GM23338 (cell line): ENCODE data around the gene SH3BP5. TPM values are rescaled to one million over a fixed set of nuclear protein-coding genes. Genes with fewer than 3 reads are reported as not detected.

Experiments used
- ATAC-seq: fragments of 200-7000 bp; cut with Tn5 transposase; 3 replicates; pipeline ENCODE4 v1.9.1; 2020
- DNase-seq: peaks from one replicate; pipeline ENCODE4 v3.0.0-alpha.2; 2015; ENCODE audit warnings: low spot score
- H2AFZ ChIP-seq: fragments of 200-600 bp; sonication (generic); 2 replicates; pipeline ENCODE4 v1.8.0; 2016; ENCODE audit warnings: antibody characterized with exemption, mild to moderate bottlenecking, moderate library complexity
- H3F3A ChIP-seq: fragments of 200-600 bp; sonication (generic); replicated peaks from 2 replicates; pipeline ENCODE4 v1.8.0; 2017; ENCODE audit warnings: antibody characterized with exemption, mixed run types, low read depth
- H3K27ac ChIP-seq: fragments of 200-600 bp; sonication (generic); 2 replicates; pipeline ENCODE4 v1.6.1; 2016; ENCODE audit warnings: low read depth
- H3K27me3 ChIP-seq: fragments of 200-600 bp; sonication (generic); 2 replicates; pipeline ENCODE4 v1.8.0; 2016; ENCODE audit warnings: mild to moderate bottlenecking, mixed run types, moderate library complexity; ENCODE audit not compliant: insufficient read depth
- H3K36me3 ChIP-seq: fragments of 200-600 bp; sonication (generic); 2 replicates; pipeline ENCODE4 v1.8.0; 2016; ENCODE audit warnings: mild to moderate bottlenecking; ENCODE audit not compliant: insufficient read depth
- H3K4me1 ChIP-seq: fragments of 200-600 bp; sonication (generic); 2 replicates; pipeline ENCODE4 v1.8.0; 2016; ENCODE audit warnings: mild to moderate bottlenecking, moderate library complexity; ENCODE audit not compliant: insufficient read depth
- H3K4me2 ChIP-seq: fragments of 200-600 bp; sonication (generic); 2 replicates; pipeline ENCODE4 v1.7.1; 2017; ENCODE audit warnings: mixed run types
- H3K4me3 ChIP-seq: fragments of 200-600 bp; sonication (generic); 2 replicates; pipeline ENCODE4 v1.6.1; 2016; ENCODE audit warnings: mixed run types
- H3K79me2 ChIP-seq: fragments of 200-600 bp; sonication (generic); replicated peaks from 2 replicates; pipeline ENCODE4 v1.8.0; 2017; ENCODE audit warnings: mild to moderate bottlenecking; ENCODE audit not compliant: insufficient read depth
- H3K9me2 ChIP-seq: fragments of 200-600 bp; sonication (generic); 2 replicates; pipeline ENCODE4 v1.8.0; 2017; ENCODE audit not compliant: insufficient read depth
- H4K20me1 ChIP-seq: fragments of 200-600 bp; sonication (generic); replicated peaks from 2 replicates; pipeline ENCODE4 v1.8.0; 2017; ENCODE audit warnings: mild to moderate bottlenecking; ENCODE audit not compliant: insufficient read depth
- H3K27ac Mint-ChIP-seq: 2 replicates; pipeline ENCODE4 v1.8.0; 2020; ENCODE audit warnings: inconsistent platforms, mild to moderate bottlenecking, moderate library complexity, mixed read lengths
- H3K27me3 Mint-ChIP-seq: 3 replicates; pipeline ENCODE4 v1.8.0; 2022; ENCODE audit warnings: low read depth, mild to moderate bottlenecking, moderate library complexity, mixed read lengths, inconsistent platforms; ENCODE audit not compliant: insufficient read depth, poor library complexity
- H3K36me3 Mint-ChIP-seq: 3 replicates; pipeline ENCODE4 v1.8.0; 2021; ENCODE audit warnings: low read depth, mild to moderate bottlenecking, inconsistent platforms, moderate library complexity, mixed read lengths
- H3K4me1 Mint-ChIP-seq: 3 replicates; pipeline ENCODE4 v1.8.0; 2020; ENCODE audit warnings: mild to moderate bottlenecking, inconsistent platforms, mixed read lengths
- H3K4me3 Mint-ChIP-seq: 3 replicates; pipeline ENCODE4 v1.8.0; 2021; ENCODE audit warnings: moderate library complexity, mild to moderate bottlenecking, inconsistent platforms, mixed read lengths
- H3K9me3 Mint-ChIP-seq: 3 replicates; pipeline ENCODE4 v1.8.0; 2020; ENCODE audit warnings: moderate library complexity, mild to moderate bottlenecking, inconsistent platforms, mixed read lengths
- CREB1 ChIP-seq: fragments of 250-450 bp; sonication (Bioruptor Pico); IDR thresholded peaks from 2 replicates; pipeline ENCODE4 v1.5.0; 2020; ENCODE audit warnings: low read depth, mild to moderate bottlenecking, moderate library complexity
- EZH2 ChIP-seq: fragments of 200-600 bp; sonication (generic); IDR thresholded peaks from one replicate; pipeline ENCODE4 v1.8.0; 2017; ENCODE audit warnings: antibody characterized with exemption, mild to moderate bottlenecking, low read depth; ENCODE audit not compliant: unreplicated experiment
- JUNB ChIP-seq: IDR thresholded peaks from one replicate; pipeline ENCODE4 v1.6.1; 2016; ENCODE audit warnings: antibody characterized with exemption; ENCODE audit not compliant: unreplicated experiment
- NANOG ChIP-seq: IDR thresholded peaks from 2 replicates; pipeline ENCODE4 v1.6.1; 2016; ENCODE audit warnings: antibody characterized with exemption, borderline replicate concordance
- POLR2AphosphoS5 ChIP-seq: IDR thresholded peaks from 2 replicates; pipeline ENCODE4 v1.6.1; 2016; ENCODE audit warnings: antibody characterized with exemption, low read depth
- ZNF114 ChIP-seq: fragments of 250-450 bp; sonication (Bioruptor Pico); IDR thresholded peaks from 2 replicates; pipeline ENCODE4 v1.5.0; 2020; ENCODE audit warnings: mild to moderate bottlenecking, moderate library complexity
- polyA plus RNA-seq: library from polyadenylated mRNA; unstranded; fragments of >200 nt; fragmentation: Nextera tagmentation; extraction: Ambion mirVana; gene quantifications from 2 replicates; pipeline ENCODE4 v1.2.1, GENCODE V29; 2016
- total RNA-seq: library from RNA; depleted of rRNA; stranded (reverse); fragments of >200 nt; shearing (Covaris generic); gene quantifications from 2 replicates; pipeline ENCODE4 v1.2.3, GENCODE V29; 2014
- TF ChIP-seq, protein P1 (sequence below): fragments of 250-450 bp; sonication (Bioruptor Pico); IDR thresholded peaks from 2 replicates; pipeline ENCODE4 v1.5.0; 2020; ENCODE audit warnings: mild to moderate bottlenecking, moderate library complexity
- TF ChIP-seq, protein P2 (sequence below), 2 experiments: fragments of 200-600 bp in 1 of 2; sonication (generic) in 1 of 2; conservative IDR thresholded peaks; 2 replicates each; pipeline versions ENCODE4 v1.5.1 to v1.6.1; 2016 to 2017; ENCODE audit warnings: antibody characterized with exemption in 2 of 2, low read depth in 2 of 2, mild to moderate bottlenecking in 2 of 2, moderate library complexity in 1 of 2

SH3BP5 gene
- total and polyA plus RNA-seq, 2 experiments from 2014 or later: 5.8 to 9.1 TPM

- TF ChIP-seq, protein P1, sequence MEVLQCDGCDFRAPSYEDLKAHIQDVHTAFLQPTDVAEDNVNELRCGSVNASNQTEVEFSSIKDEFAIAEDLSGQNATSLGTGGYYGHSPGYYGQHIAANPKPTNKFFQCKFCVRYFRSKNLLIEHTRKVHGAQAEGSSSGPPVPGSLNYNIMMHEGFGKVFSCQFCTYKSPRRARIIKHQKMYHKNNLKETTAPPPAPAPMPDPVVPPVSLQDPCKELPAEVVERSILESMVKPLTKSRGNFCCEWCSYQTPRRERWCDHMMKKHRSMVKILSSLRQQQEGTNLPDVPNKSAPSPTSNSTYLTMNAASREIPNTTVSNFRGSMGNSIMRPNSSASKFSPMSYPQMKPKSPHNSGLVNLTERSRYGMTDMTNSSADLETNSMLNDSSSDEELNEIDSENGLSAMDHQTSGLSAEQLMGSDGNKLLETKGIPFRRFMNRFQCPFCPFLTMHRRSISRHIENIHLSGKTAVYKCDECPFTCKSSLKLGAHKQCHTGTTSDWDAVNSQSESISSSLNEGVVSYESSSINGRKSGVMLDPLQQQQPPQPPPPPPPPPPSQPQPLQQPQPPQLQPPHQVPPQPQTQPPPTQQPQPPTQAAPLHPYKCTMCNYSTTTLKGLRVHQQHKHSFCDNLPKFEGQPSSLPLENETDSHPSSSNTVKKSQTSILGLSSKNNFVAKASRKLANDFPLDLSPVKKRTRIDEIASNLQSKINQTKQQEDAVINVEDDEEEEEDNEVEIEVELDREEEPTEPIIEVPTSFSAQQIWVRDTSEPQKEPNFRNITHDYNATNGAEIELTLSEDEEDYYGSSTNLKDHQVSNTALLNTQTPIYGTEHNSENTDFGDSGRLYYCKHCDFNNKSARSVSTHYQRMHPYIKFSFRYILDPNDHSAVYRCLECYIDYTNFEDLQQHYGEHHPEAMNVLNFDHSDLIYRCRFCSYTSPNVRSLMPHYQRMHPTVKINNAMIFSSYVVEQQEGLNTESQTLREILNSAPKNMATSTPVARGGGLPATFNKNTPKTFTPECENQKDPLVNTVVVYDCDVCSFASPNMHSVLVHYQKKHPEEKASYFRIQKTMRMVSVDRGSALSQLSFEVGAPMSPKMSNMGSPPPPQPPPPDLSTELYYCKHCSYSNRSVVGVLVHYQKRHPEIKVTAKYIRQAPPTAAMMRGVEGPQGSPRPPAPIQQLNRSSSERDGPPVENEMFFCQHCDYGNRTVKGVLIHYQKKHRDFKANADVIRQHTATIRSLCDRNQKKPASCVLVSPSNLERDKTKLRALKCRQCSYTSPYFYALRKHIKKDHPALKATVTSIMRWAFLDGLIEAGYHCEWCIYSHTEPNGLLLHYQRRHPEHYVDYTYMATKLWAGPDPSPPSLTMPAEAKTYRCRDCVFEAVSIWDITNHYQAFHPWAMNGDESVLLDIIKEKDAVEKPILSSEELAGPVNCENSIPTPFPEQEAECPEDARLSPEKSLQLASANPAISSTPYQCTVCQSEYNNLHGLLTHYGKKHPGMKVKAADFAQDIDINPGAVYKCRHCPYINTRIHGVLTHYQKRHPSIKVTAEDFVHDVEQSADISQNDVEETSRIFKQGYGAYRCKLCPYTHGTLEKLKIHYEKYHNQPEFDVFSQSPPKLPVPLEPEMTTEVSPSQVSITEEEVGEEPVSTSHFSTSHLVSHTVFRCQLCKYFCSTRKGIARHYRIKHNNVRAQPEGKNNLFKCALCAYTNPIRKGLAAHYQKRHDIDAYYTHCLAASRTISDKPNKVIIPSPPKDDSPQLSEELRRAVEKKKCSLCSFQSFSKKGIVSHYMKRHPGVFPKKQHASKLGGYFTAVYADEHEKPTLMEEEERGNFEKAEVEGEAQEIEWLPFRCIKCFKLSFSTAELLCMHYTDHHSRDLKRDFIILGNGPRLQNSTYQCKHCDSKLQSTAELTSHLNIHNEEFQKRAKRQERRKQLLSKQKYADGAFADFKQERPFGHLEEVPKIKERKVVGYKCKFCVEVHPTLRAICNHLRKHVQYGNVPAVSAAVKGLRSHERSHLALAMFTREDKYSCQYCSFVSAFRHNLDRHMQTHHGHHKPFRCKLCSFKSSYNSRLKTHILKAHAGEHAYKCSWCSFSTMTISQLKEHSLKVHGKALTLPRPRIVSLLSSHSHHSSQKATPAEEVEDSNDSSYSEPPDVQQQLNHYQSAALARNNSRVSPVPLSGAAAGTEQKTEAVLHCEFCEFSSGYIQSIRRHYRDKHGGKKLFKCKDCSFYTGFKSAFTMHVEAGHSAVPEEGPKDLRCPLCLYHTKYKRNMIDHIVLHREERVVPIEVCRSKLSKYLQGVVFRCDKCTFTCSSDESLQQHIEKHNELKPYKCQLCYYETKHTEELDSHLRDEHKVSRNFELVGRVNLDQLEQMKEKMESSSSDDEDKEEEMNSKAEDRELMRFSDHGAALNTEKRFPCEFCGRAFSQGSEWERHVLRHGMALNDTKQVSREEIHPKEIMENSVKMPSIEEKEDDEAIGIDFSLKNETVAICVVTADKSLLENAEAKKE: no peak
- no peak for TF ChIP-seq CREB1 (CRISPR knock-in tag)
- TF ChIP-seq ZNF114 (CRISPR knock-in tag): no peak
- TF ChIP-seq JUNB: no peak
- TF ChIP-seq, protein P2, sequence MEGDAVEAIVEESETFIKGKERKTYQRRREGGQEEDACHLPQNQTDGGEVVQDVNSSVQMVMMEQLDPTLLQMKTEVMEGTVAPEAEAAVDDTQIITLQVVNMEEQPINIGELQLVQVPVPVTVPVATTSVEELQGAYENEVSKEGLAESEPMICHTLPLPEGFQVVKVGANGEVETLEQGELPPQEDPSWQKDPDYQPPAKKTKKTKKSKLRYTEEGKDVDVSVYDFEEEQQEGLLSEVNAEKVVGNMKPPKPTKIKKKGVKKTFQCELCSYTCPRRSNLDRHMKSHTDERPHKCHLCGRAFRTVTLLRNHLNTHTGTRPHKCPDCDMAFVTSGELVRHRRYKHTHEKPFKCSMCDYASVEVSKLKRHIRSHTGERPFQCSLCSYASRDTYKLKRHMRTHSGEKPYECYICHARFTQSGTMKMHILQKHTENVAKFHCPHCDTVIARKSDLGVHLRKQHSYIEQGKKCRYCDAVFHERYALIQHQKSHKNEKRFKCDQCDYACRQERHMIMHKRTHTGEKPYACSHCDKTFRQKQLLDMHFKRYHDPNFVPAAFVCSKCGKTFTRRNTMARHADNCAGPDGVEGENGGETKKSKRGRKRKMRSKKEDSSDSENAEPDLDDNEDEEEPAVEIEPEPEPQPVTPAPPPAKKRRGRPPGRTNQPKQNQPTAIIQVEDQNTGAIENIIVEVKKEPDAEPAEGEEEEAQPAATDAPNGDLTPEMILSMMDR (conservative IDR thresholded peaks at IDR 0.05; ENCODE audit: low read depth in 2 of 2): no peak
Measured at GRCh38 chr3:15261274-15261673, 71.1 kb downstream of the SH3BP5 start (continued).

- Histone ChIP-seq H3K79me2 (no peaks in the 10 kb centered on the region; the same call in 1 of the 2 replicates), H3F3A (no peaks in the 10 kb centered on the region), H3K27me3 (no peaks in the 10 kb centered on the region), H3K36me3 (peaks cover 10% of the 10 kb centered on the region; the same call in 1 of the 2 replicates), H3K4me1 (no peaks in the 10 kb centered on the region), H3K4me3 (no peak overlapping the region), H3K4me2 (no peak overlapping the region), H4K20me1 (no peaks in the 10 kb centered on the region), H3K27ac (no peak overlapping the region), H2AFZ (no peak overlapping the region), H3K9me2 (peaks cover 3% of the 10 kb centered on the region; the same call in 1 of the 2 replicates)
- ATAC-seq: no peak
- Mint-ChIP-seq H3K4me3 (no peak overlapping the region), H3K4me1 (no peaks in the 10 kb centered on the region), H3K36me3 (peaks cover 24% of the 10 kb centered on the region), H3K27me3 (peaks cover 5% of the 10 kb centered on the region), H3K27ac (no peak overlapping the region), H3K9me3 (no peaks in the 10 kb centered on the region)
- no peak for DNase-seq
- TF ChIP-seq NANOG (no peak), JUNB (no peak), POLR2AphosphoS5 (no peak), EZH2 (no peak)
- TF ChIP-seq, protein P1: no peak
Measured at GRCh38 chr3:15260531-15260930, 71.9 kb downstream of the SH3BP5 start.
